Neuronal stem cell (in vitro differentiated cells): ENCODE results near the gene DNASE1L3.

Experiments used
- DNase-seq: peaks from one replicate; pipeline ENCODE4 v3.0.0-alpha.2; 2013; ENCODE audit warnings: low spot score
- H2AFZ ChIP-seq: one replicate; pipeline ENCODE4 v1.6.1; 2013; ENCODE audit warnings: mild to moderate bottlenecking, low read length, inconsistent platforms
- H2AK5ac ChIP-seq: 2 replicates; pipeline ENCODE4 v1.6.1; 2013; ENCODE audit warnings: low read depth, mild to moderate bottlenecking, inconsistent platforms, low read length, moderate library complexity, mixed read lengths
- H2BK120ac ChIP-seq: 2 replicates; pipeline ENCODE4 v1.6.1; 2013; ENCODE audit warnings: low read depth, mild to moderate bottlenecking, inconsistent platforms, low read length, moderate library complexity, mixed read lengths
- H2BK12ac ChIP-seq: one replicate; pipeline ENCODE4 v1.6.1; 2013; ENCODE audit warnings: low read length, inconsistent platforms
- H2BK15ac ChIP-seq: 2 replicates; pipeline ENCODE4 v1.6.1; 2013; ENCODE audit warnings: mild to moderate bottlenecking, low read length, inconsistent platforms, mixed read lengths
- H2BK5ac ChIP-seq: one replicate; pipeline ENCODE4 v1.6.1; 2013; ENCODE audit warnings: inconsistent platforms, mild to moderate bottlenecking, low read length, moderate library complexity
- H3K14ac ChIP-seq: one replicate; pipeline ENCODE4 v1.6.1; 2013; ENCODE audit warnings: low read length, inconsistent platforms
- H3K18ac ChIP-seq: 2 replicates; pipeline ENCODE4 v1.6.1; 2013; ENCODE audit warnings: low read length, inconsistent platforms
- H3K23ac ChIP-seq: 2 replicates; pipeline ENCODE4 v1.6.1; 2013; ENCODE audit warnings: low read depth, mild to moderate bottlenecking, mixed read lengths, low read length, inconsistent platforms; ENCODE audit not compliant: poor library complexity
- H3K27ac ChIP-seq: replicated peaks from 3 replicates; pipeline ENCODE4 v1.5.1; 2013; ENCODE audit warnings: low read length, inconsistent platforms
- H3K27me3 ChIP-seq, 3 experiments: 2 replicates each; pipeline ENCODE4 v1.6.1; 2013; ENCODE audit warnings: low read length in 3 of 3, mild to moderate bottlenecking in 2 of 3, inconsistent platforms in 1 of 3, low read depth in 1 of 3, mixed read lengths in 1 of 3, moderate library complexity in 1 of 3; ENCODE audit not compliant: control insufficient read depth in 3 of 3, insufficient read depth in 3 of 3
- H3K36me3 ChIP-seq, 2 donors: replicated peaks in 1 of 2; 2 replicates each; pipeline ENCODE4 v1.6.1; 2013; ENCODE audit warnings: low read length in 2 of 2; ENCODE audit not compliant: control insufficient read depth in 2 of 2, insufficient read depth in 2 of 2
- H3K4ac ChIP-seq: 2 replicates; pipeline ENCODE4 v1.6.1; 2013; ENCODE audit warnings: inconsistent platforms, mild to moderate bottlenecking, low read length, moderate library complexity
- H3K4me1 ChIP-seq, 2 donors: 1 replicate in 1 of 2; 2 replicates in 1 of 2; pipeline ENCODE4 v1.6.1; 2013; ENCODE audit warnings: low read length in 2 of 2, low read depth in 1 of 2; ENCODE audit not compliant: control insufficient read depth in 2 of 2, insufficient read depth in 1 of 2
- H3K4me2 ChIP-seq: one replicate; pipeline ENCODE4 v1.6.1; 2013; ENCODE audit warnings: mild to moderate bottlenecking, low read length, inconsistent platforms; ENCODE audit not compliant: insufficient read depth, poor library complexity, severe bottlenecking
- H3K4me3 ChIP-seq, 2 donors: 2 replicates each; pipeline ENCODE4 v1.5.1; 2013; ENCODE audit warnings: low read length in 2 of 2, mild to moderate bottlenecking in 2 of 2, inconsistent platforms in 1 of 2, moderate library complexity in 1 of 2
- H3K79me1 ChIP-seq: one replicate; pipeline ENCODE4 v1.6.1; 2013; ENCODE audit warnings: low read depth, mild to moderate bottlenecking, inconsistent platforms, low read length, moderate library complexity
- H3K9ac ChIP-seq: one replicate; pipeline ENCODE4 v1.6.1; 2013; ENCODE audit warnings: mild to moderate bottlenecking, low read depth, low read length, inconsistent platforms; ENCODE audit not compliant: poor library complexity
- H3K9me3 ChIP-seq, 2 donors: replicated peaks in 1 of 2; 2 replicates each; pipeline versions ENCODE3 to v1.6.1; 2013; ENCODE audit warnings: low read length in 2 of 2, mild to moderate bottlenecking in 2 of 2, inconsistent platforms in 1 of 2, low read depth in 1 of 2, mixed read lengths in 1 of 2, moderate library complexity in 1 of 2; ENCODE audit not compliant: control insufficient read depth in 2 of 2, insufficient read depth in 1 of 2
- H4K8ac ChIP-seq: one replicate; pipeline ENCODE4 v1.6.1; 2013; ENCODE audit warnings: low read depth, mild to moderate bottlenecking, inconsistent platforms, low read length, moderate library complexity
- H4K91ac ChIP-seq: one replicate; pipeline ENCODE4 v1.6.1; 2013; ENCODE audit warnings: low read length, low read depth, mild to moderate bottlenecking, inconsistent platforms; ENCODE audit not compliant: poor library complexity
- WGBS, 2 donors: extraction: QIAGEN DNeasy Blood & Tissue Kit; methylation state at CpG; one replicate each; pipeline ENCODE4 v1.1.7; 2013; ENCODE audit warnings: missing lambda C conversion rate in 2 of 2, mixed read lengths in 1 of 2; ENCODE audit not compliant: insufficient read length in 2 of 2, insufficient replicate concordance in 1 of 2; ENCODE audit errors: extremely low coverage in 2 of 2; 5-methylcytosine and 5-hydroxymethylcytosine counted together

The DNASE1L3 gene

GRCh38 chr3:58175187-58175436 is 35.7 kb downstream of the DNASE1L3 start:
- Histone ChIP-seq H3K4me1 (peaks cover 10 to 13% of the 10 kb centered on the region in 2 donors), H3K9ac (no peak overlapping the region), H3K27me3 (peaks cover 0 to 14% (median 3%) of the 10 kb centered on the region in 3 experiments), H2AFZ (peak overlapping the region; percentile 77), H3K36me3 (peaks cover 0 to 6% of the 10 kb centered on the region in 2 donors), H2BK120ac (no peak overlapping the region), H4K91ac (no peak overlapping the region), H4K8ac (no peak overlapping the region), H2AK5ac (no peak overlapping the region), H2BK12ac (no peak overlapping the region), H3K79me1 (no peaks in the 10 kb centered on the region), H3K18ac (no peak overlapping the region), H3K23ac (no peak overlapping the region), H3K9me3 (no peaks in the 10 kb centered on the region), H3K14ac (no peak overlapping the region), H3K4me3 (no peak overlapping the region), H3K4ac (no peak overlapping the region), H2BK5ac (no peak overlapping the region), H3K4me2 (no peak overlapping the region), H3K27ac (no peak overlapping the region), H2BK15ac (no peak overlapping the region)
- WGBS, 2 donors, result no CpG with 5 or more reads among the region's 3 CpGs
- no peak for DNase-seq

- Histone ChIP-seq H3K36me3 (peaks cover 0 to 14% of the 10 kb centered on the region in 2 donors), H2AFZ (no peak overlapping the region), H3K23ac (no peak overlapping the region), H2BK5ac (no peak overlapping the region), H3K9me3 (no peaks in the 10 kb centered on the region), H3K27me3 (peaks cover 0 to 8% (median 3%) of the 10 kb centered on the region in 3 experiments), H3K9ac (no peak overlapping the region), H3K14ac (no peak overlapping the region), H4K91ac (no peak overlapping the region), H3K18ac (peak overlapping the region; percentile 32), H2BK120ac (no peak overlapping the region), H3K4me3 (no peak overlapping the region), H3K4ac (no peak overlapping the region), H2AK5ac (no peak overlapping the region), H3K4me1 (peaks cover 10 to 13% of the 10 kb centered on the region in 2 donors), H4K8ac (no peak overlapping the region), H3K27ac (no peak overlapping the region), H3K4me2 (no peak overlapping the region), H2BK12ac (no peak overlapping the region), H3K79me1 (no peaks in the 10 kb centered on the region), H2BK15ac (no peak overlapping the region)
- no peak for DNase-seq
- no CpG with 5 or more reads among the region's 12 CpGs for WGBS, 2 donors
Measured at GRCh38 chr3:58173669-58174398, 36.9 kb downstream of the DNASE1L3 start.

- H2BK15ac ChIP-seq, result no peak overlapping the region
Measured at GRCh38 chr3:58173029-58173668, 37.6 kb downstream of the DNASE1L3 start.

GRCh38 chr3:58171126-58171525 is 39.6 kb downstream of the DNASE1L3 start:
- WGBS, 2 donors, result no CpG with 5 or more reads among the region's 9 CpGs
- Histone ChIP-seq H2BK120ac (no peak overlapping the region), H3K23ac (no peak overlapping the region), H3K4me1 (peaks cover 8 to 13% of the 10 kb centered on the region in 2 donors), H3K4me3 (no peak overlapping the region), H3K79me1 (no peaks in the 10 kb centered on the region), H3K27ac (no peak overlapping the region), H2AFZ (no peak overlapping the region), H3K9me3 (no peaks in the 10 kb centered on the region), H2BK15ac (no peak overlapping the region), H2AK5ac (no peak overlapping the region), H3K9ac (no peak overlapping the region), H2BK5ac (no peak overlapping the region), H4K8ac (no peak overlapping the region), H3K27me3 (no peaks in the 10 kb centered on the region), H3K4me2 (no peak overlapping the region), H2BK12ac (no peak overlapping the region), H4K91ac (no peak overlapping the region), H3K36me3 (peaks cover 4 to 14% of the 10 kb centered on the region in 2 donors), H3K4ac (no peak overlapping the region), H3K18ac (no peak overlapping the region), H3K14ac (no peak overlapping the region)
- DNase-seq, result no peak

More at GRCh38 chr3:58173029-58173668, 37.6 kb downstream of the DNASE1L3 start:
- Histone ChIP-seq H3K27ac (no peak overlapping the region), H3K36me3 (peaks cover 4 to 14% of the 10 kb centered on the region in 2 donors), H3K27me3 (peaks cover 0 to 2% (median under 1%) of the 10 kb centered on the region in 3 experiments), H3K4me2 (no peak overlapping the region), H3K9me3 (no peaks in the 10 kb centered on the region), H4K8ac (no peak overlapping the region), H3K4me1 (peaks cover 10 to 13% of the 10 kb centered on the region in 2 donors), H3K14ac (no peak overlapping the region), H3K9ac (no peak overlapping the region), H3K4ac (no peak overlapping the region), H3K23ac (no peak overlapping the region), H3K18ac (peak overlapping the region; percentile 32), H3K4me3 (no peak overlapping the region), H2BK120ac (no peak overlapping the region), H2BK12ac (no peak overlapping the region), H2BK5ac (no peak overlapping the region), H3K79me1 (no peaks in the 10 kb centered on the region), H2AFZ (no peak overlapping the region), H4K91ac (no peak overlapping the region), H2AK5ac (no peak overlapping the region)
- DNase-seq, result no peak
- no CpG with 5 or more reads among the region's 14 CpGs for WGBS, 2 donors
